Rectal smooth muscle tissue (tissue), 1 donor: Measurements from ENCODE around the gene PAX3.

Experiments
- H3K27ac ChIP-seq: one replicate; pipeline ENCODE4 v1.7.0; 2013; ENCODE audit warnings: low read depth, low read length, inconsistent platforms
- H3K27me3 ChIP-seq: one replicate; pipeline ENCODE4 v1.7.0; 2013; ENCODE audit warnings: low read length; ENCODE audit not compliant: control insufficient read depth, insufficient read depth
- H3K36me3 ChIP-seq: one replicate; pipeline ENCODE4 v1.7.0; 2013; ENCODE audit warnings: low read length; ENCODE audit not compliant: control insufficient read depth, insufficient read depth
- H3K4me1 ChIP-seq: one replicate; pipeline ENCODE4 v1.7.0; 2013; ENCODE audit warnings: low read length; ENCODE audit not compliant: control insufficient read depth, insufficient read depth
- H3K4me3 ChIP-seq: one replicate; pipeline ENCODE4 v1.7.0; 2013; ENCODE audit warnings: low read length
- H3K9ac ChIP-seq: one replicate; pipeline ENCODE4 v1.7.0; 2013; ENCODE audit warnings: low read length

Gene PAX3

DNA sequence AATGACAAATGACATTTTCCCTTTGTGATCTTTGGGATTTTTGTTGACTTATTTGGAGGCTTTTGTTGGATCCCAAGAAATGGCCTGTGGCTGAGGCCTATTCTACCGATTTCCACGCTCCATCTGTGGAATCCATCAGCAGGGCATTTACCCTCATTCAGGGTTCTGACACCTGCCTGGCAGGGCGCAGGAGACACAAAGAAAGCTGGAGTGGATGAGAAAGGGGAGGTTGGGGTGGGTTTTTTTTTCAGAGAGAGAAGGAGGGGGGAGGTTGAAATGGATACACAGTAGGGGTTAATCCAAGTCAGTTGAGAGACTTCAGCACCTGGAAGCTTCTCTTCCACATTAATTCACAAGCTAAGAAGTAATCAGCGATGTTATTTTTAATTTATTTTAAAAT is 59.7 kb downstream of the PAX3 start:
- no peaks in the 10 kb centered on the region for H3K4me1 ChIP-seq
- H3K27me3 ChIP-seq: no peaks in the 10 kb centered on the region
- no peak overlapping the region for H3K27ac ChIP-seq
- no peak overlapping the region for H3K9ac ChIP-seq
- H3K36me3 ChIP-seq: no peaks in the 10 kb centered on the region
- H3K4me3 ChIP-seq: no peak overlapping the region

DNA sequence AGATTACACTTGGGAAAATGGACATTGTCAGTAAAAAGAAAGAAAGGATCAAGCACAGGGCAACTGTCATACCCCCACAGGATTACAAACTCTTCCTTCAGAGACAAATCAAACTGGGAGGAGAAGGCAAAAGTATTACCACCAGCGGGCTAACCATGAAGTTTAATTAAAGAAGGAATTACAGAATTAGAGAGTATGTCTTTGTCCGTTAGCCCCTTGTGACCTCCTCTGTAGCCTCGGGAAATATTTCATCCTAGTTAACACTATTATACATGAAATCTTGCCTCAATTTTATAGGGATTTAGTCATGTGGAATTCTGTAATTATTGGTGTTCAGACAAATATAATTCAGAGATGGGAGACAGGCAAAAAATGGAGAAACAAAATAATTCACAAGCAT is 60.7 kb downstream of the PAX3 start:
- Histone ChIP-seq H3K36me3 (no peaks in the 10 kb centered on the region), H3K27ac (no peak overlapping the region), H3K27me3 (no peaks in the 10 kb centered on the region), H3K9ac (no peak overlapping the region), H3K4me3 (no peak overlapping the region), H3K4me1 (no peaks in the 10 kb centered on the region)

DNA sequence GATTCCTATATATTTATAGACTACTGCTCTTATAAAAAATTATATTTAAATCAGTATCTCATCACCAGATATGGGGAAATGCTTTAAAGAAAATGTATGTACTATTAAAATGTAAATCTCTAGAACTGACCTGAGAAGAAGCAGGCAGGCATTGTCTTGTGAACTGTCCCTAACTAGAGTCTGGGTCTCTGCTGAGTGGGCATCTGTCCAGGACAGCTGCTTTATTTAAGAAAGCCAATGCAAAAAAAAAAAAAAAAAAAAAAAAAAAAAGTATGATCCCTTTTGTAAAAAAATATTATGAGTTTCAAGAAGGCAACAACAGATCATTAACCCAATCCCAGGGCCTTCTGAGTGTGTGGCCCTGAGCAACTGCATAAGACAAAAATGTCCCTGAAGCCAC is 66.0 kb downstream of the PAX3 start:
- no peaks in the 10 kb centered on the region for H3K36me3 ChIP-seq
- H3K27ac ChIP-seq: no peak overlapping the region
- H3K9ac ChIP-seq: no peak overlapping the region
- H3K4me3 ChIP-seq: no peak overlapping the region
- no peaks in the 10 kb centered on the region for H3K27me3 ChIP-seq
- no peaks in the 10 kb centered on the region for H3K4me1 ChIP-seq

DNA sequence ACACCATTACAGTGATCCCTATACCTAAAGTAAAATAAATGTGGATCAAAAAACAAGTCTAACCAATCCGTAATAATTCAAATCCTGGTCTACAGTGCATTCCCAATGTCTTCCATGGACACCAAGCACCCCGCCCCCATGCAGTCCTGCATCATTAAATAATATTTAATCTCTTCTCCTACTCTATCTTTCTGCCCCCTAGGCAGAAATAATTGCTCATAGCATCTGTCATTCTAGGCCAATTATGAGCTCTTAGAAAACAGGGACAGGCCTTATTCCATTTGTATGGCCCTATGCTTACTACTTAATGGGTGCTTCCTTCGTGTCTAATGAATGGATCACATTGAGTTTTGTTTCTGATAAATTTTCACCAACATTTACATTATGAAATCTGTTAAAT is 66.4 kb downstream of the PAX3 start:
- H3K27me3 ChIP-seq: no peaks in the 10 kb centered on the region
- H3K9ac ChIP-seq: no peak overlapping the region
- H3K36me3 ChIP-seq: no peaks in the 10 kb centered on the region
- no peak overlapping the region for H3K4me3 ChIP-seq
- H3K4me1 ChIP-seq: no peaks in the 10 kb centered on the region
- no peak overlapping the region for H3K27ac ChIP-seq

DNA sequence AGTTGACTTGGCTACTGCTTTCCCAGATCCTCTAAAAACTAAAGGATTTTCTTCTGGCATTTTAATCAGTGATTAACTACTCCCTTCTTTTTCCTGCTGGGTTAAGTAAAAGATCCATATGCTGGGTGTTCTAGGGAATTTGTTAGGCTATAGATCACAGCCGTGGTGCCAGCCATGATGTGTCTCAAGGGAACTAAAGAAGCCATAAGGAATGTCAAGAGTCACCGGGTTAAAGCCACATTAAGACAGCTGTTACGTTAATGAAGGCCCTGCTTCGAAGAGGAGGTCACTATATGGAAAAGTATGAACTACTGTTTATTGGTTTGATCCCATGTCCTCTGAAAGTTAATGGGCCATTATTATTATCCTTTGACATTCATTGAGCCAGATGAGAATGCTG is 70.7 kb downstream of the PAX3 start:
- Histone ChIP-seq H3K36me3 (no peaks in the 10 kb centered on the region), H3K9ac (no peak overlapping the region), H3K27ac (no peak overlapping the region), H3K27me3 (no peaks in the 10 kb centered on the region), H3K4me1 (no peaks in the 10 kb centered on the region), H3K4me3 (no peak overlapping the region)

DNA sequence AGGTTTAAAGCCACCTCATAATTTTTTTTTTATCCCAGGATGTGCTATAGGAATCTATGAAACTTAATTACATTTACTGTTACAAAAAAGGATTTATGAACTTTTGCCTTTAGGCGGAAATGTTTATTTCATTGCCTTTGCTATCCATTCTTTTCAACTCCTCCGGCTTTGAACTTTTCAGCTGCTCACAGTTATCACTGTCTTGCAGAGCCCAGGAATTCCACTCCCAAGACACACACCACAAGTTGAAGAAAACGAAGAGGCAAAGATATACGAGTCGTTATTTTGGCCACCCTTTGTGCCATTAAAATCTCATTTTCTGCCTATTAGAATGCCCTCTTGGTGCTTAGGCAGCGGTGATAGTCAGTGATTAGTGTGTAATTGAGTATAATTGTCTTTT is 80.0 kb downstream of the PAX3 start:
- Histone ChIP-seq H3K27ac (no peak overlapping the region), H3K4me1 (no peaks in the 10 kb centered on the region), H3K9ac (no peak overlapping the region), H3K4me3 (no peak overlapping the region), H3K36me3 (no peaks in the 10 kb centered on the region), H3K27me3 (no peaks in the 10 kb centered on the region)

DNA sequence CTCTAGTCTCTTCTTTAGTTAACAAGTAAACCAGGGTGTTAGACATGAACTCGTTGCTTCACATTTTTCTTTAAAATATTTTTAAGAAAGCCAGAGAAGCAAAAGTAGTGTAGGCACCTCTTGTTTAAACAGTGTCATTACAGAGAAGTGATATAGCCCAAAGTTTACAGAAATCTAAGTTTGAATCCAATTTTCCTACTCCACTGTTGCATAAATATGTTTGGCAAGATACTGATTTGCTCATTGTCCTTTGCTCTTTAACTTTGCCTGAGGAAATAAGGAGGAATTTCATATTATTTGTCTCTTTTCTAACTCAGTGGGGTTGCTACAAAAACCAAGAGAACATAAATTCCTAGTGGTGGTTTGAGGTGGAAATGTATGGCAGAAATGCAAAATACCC is 81.1 kb downstream of the PAX3 start:
- H3K27ac ChIP-seq: no peak overlapping the region
- H3K4me3 ChIP-seq: no peak overlapping the region
- no peak overlapping the region for H3K9ac ChIP-seq
- no peaks in the 10 kb centered on the region for H3K4me1 ChIP-seq
- H3K27me3 ChIP-seq: no peaks in the 10 kb centered on the region
- H3K36me3 ChIP-seq: no peaks in the 10 kb centered on the region

DNA sequence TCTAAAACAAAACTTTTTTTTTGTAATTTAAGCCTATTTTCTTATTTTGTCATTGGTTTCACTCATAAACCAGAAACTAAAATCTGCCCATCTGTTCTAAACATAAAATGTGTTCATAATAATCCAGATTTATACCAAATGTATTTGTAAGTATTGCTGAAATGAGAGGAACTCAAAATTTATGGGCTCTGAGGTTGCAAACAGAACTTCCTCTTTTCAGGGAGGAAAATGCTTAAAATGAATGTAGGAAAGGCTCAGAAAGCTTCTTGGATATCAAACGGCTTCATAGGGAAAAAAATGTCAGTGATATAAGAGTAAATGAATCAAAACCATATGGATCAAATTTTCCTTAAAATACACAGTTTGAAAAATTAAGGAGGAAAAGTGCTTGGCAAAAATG is 83.9 kb downstream of the PAX3 start:
- no peak overlapping the region for H3K27ac ChIP-seq
- no peaks in the 10 kb centered on the region for H3K36me3 ChIP-seq
- no peaks in the 10 kb centered on the region for H3K27me3 ChIP-seq
- H3K4me3 ChIP-seq: no peak overlapping the region
- H3K9ac ChIP-seq: no peak overlapping the region
- no peaks in the 10 kb centered on the region for H3K4me1 ChIP-seq

DNA sequence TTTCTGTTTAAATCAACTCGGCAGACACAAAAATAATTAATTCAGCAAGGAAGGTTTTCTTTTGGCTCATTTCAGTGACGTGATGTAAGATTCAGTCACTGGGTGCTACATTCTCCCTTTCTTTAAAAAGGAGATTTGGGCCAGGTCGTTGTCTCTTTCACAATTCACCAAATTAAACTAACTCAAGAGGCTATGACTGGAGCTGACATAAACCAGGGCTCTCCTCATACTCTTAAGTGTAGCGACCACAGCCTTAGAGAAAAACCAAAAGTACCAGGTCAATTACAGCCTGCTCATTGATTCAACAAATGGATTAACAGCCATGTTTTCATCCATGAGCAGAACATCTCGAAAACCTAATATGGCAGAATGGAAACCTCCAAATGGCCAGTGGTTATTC is 85.7 kb downstream of the PAX3 start:
- Histone ChIP-seq H3K27ac (no peak overlapping the region), H3K27me3 (no peaks in the 10 kb centered on the region), H3K36me3 (no peaks in the 10 kb centered on the region)

DNA sequence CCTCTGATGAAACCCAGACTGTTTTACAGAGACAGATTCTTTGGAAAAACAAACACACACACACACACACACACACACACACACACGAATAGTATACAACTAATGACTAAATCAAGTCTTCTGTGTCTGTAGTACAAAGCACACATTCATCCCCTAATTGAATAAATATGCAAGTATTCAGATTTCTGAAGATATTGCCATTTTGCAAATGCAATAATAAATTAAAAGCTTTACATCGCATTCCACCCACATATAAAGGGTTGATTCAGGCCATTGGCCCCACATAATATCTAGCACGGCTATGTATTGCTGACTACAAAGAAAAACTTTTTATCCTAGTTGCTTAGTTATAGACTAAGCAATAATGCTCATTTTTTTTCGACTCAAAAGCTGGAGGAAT is 86.2 kb downstream of the PAX3 start:
- no peaks in the 10 kb centered on the region for H3K4me1 ChIP-seq
- no peaks in the 10 kb centered on the region for H3K27me3 ChIP-seq
- H3K36me3 ChIP-seq: no peaks in the 10 kb centered on the region
- no peak overlapping the region for H3K9ac ChIP-seq
- no peak overlapping the region for H3K4me3 ChIP-seq
- no peak overlapping the region for H3K27ac ChIP-seq

More for the DNA sequence above, 85.7 kb downstream of the PAX3 start:
- Histone ChIP-seq H3K4me1 (no peaks in the 10 kb centered on the region), H3K4me3 (no peak overlapping the region), H3K9ac (no peak overlapping the region)

DNA sequence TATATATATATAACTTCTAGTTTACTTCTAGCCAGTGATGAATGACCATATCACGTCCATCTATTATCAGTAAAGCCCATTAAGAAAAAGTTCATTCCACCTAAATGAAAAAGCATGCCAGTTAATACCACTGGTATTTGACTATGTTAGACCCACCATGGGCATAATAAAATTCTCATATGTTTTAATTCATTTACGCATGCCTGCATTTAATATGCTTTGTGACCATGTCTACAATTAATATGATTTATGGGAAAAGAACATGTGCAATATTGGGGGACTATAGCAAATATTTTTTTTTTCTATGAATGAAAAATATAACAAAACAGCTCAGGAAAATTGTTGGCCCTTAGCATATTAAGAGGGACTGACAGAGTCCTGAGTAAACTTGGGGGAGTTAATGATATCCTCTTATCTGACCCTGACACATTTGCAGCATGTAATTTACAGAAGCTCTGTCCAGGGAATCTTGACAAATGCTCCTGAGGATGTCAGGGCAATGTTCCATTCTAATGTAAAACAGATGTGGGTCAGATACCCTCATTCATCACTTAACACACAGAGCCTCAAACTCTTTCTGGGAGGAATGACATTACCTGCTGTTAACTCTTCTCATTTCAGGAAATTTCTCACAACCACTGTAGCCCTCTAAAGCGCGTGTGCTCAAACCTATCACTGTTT is 90.6 kb downstream of the PAX3 start:
- Histone ChIP-seq H3K36me3 (no peaks in the 10 kb centered on the region), H3K4me3 (no peak overlapping the region), H3K9ac (no peak overlapping the region), H3K27ac (no peak overlapping the region), H3K27me3 (no peaks in the 10 kb centered on the region), H3K4me1 (no peaks in the 10 kb centered on the region)

DNA sequence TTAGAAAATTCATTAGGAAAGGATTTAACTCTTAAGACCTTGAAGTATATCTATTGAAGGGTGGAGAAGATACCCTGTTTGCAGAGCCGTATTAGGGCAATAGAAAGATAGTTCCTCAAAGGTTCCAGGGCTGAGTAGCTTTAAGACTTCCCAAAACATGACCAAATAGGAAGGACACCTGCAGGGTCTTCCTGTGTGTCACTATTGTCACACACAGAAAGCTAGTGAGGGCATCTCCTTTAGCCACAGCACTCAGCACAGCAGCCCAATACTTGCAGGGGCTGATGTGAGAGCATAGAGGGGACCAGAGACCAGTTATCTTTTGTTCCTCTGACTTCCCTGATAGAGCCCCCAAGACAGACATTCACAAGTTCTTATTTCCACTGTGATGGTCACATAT is 93.7 kb downstream of the PAX3 start:
- H3K27ac ChIP-seq: no peak overlapping the region
- no peak overlapping the region for H3K4me3 ChIP-seq
- no peaks in the 10 kb centered on the region for H3K36me3 ChIP-seq
- H3K4me1 ChIP-seq: no peaks in the 10 kb centered on the region
- no peak overlapping the region for H3K9ac ChIP-seq
- no peaks in the 10 kb centered on the region for H3K27me3 ChIP-seq

DNA sequence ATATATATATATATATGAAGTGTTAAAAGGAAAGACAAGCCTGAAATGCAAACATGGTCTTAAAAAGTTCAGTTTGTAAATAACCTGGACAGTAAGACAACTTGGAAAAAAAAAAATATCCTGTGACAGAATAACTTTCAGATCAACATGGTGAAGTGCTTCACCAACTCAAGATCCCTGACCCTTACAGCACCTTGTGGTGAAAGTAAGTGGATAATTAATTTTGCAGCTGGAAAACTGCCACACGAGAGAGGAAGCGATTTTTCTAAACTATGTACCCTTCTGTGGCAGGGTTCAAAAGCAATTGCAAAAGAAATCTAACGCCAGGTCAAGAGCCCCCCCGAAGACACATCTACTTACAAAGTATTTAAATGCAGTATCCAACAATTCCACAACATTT is 95.8 kb downstream of the PAX3 start:
- Histone ChIP-seq H3K4me3 (no peak overlapping the region), H3K27me3 (no peaks in the 10 kb centered on the region), H3K36me3 (no peaks in the 10 kb centered on the region), H3K4me1 (no peaks in the 10 kb centered on the region), H3K9ac (no peak overlapping the region), H3K27ac (no peak overlapping the region)
